ENCODE results near the gene ZNF534.

The ZNF534 gene

DNA sequence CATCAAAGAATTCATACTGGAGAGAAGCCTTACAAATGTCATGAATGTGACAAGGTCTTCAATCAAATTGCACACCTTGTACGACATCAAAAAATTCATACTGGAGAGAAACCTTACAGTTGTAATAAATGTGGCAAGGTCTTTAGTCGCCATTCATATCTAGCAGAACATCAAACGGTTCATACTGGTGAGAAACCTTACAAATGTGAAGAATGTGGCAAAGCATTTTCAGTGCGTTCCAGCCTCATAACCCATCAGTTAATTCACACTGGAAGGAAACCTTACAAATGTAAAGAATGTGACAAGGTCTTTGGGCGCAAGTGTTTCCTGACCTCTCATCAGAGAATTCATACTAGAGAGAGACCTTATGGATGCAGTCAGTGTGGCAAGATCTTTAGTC, 13.2 kb upstream of the ZNF534 start:
- ATAC-seq (ENCODE audit: low read depth): no peak

DNA sequence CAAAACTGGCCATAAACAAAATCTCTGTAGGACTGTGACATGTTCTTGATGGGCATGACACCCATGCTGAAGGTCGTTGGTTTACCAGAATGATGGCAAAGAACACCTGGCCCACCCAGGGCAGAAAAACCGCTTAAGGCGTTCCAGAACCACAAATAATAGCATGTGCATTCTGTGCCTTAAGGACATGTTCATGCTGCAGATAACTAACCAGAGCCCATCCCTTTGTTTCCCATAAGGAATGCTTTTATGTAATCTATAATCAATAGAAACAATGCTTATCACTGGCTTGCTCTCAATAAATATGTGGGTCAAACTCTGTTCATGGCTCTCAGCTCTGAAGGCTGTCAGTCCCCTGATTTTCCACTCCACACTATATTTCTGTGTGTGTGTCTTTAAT, 13.2 kb downstream of the ZNF534 start:
- Histone ChIP-seq H3K27me3 (ENCODE audit: insufficient read depth, poor library complexity, severe bottlenecking) (no peaks in the 10 kb centered on the region), H3K27ac (ENCODE audit: poor library complexity, severe bottlenecking) (no peak overlapping the region), H3K4me3 (ENCODE audit: severe bottlenecking) (no peak overlapping the region), H3K36me3 (ENCODE audit: low read depth) (no peaks in the 10 kb centered on the region), H3K9me3 (ENCODE audit: severe bottlenecking) (peaks cover 7% of the 10 kb centered on the region), H3K4me1 (ENCODE audit: insufficient read depth, poor library complexity, severe bottlenecking) (no peaks in the 10 kb centered on the region)
- ATAC-seq (ENCODE audit: low read depth) (no peak), DNase-seq (ENCODE audit: low spot score) (no peak)
- TF ChIP-seq, protein P1, sequence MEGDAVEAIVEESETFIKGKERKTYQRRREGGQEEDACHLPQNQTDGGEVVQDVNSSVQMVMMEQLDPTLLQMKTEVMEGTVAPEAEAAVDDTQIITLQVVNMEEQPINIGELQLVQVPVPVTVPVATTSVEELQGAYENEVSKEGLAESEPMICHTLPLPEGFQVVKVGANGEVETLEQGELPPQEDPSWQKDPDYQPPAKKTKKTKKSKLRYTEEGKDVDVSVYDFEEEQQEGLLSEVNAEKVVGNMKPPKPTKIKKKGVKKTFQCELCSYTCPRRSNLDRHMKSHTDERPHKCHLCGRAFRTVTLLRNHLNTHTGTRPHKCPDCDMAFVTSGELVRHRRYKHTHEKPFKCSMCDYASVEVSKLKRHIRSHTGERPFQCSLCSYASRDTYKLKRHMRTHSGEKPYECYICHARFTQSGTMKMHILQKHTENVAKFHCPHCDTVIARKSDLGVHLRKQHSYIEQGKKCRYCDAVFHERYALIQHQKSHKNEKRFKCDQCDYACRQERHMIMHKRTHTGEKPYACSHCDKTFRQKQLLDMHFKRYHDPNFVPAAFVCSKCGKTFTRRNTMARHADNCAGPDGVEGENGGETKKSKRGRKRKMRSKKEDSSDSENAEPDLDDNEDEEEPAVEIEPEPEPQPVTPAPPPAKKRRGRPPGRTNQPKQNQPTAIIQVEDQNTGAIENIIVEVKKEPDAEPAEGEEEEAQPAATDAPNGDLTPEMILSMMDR (IDR thresholded peaks at IDR 0.05; ENCODE audit: poor library complexity, severe bottlenecking): no peak

More for the DNA sequence above, 13.2 kb upstream of the ZNF534 start:
- TF ChIP-seq, protein P1 (IDR thresholded peaks at IDR 0.05; ENCODE audit: poor library complexity, severe bottlenecking): no peak
- Histone ChIP-seq H3K27ac (ENCODE audit: poor library complexity, severe bottlenecking) (no peak overlapping the region), H3K9me3 (ENCODE audit: severe bottlenecking) (peaks cover 25% of the 10 kb centered on the region), H3K27me3 (ENCODE audit: insufficient read depth, poor library complexity, severe bottlenecking) (no peaks in the 10 kb centered on the region), H3K4me3 (ENCODE audit: severe bottlenecking) (no peak overlapping the region), H3K36me3 (ENCODE audit: low read depth) (no peaks in the 10 kb centered on the region), H3K4me1 (ENCODE audit: insufficient read depth, poor library complexity, severe bottlenecking) (no peaks in the 10 kb centered on the region)
- DNase-seq (ENCODE audit: low spot score): no peak

DNA sequence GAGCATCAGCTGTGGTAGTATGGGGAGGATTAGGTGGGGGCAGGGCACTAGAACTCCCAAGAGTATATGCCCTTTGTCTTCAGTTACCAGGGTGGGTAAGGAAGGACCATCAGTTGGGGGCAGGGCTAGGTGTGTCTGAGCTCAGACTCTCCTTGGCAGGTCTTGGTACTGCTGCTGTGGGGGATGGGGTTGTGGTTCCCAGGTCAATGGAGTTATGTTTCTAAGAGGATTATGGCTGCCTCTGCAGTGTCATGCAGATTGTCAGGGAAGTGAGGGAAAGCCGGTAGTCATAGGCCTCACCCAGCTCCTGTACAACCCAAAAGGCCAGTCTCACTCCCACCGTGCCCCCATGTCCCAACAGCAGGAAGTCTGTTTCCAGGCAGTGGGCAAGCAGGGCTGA, 15.6 kb downstream of the ZNF534 start:
- no peak overlapping the region for H3K4me3 ChIP-seq (ENCODE audit: severe bottlenecking)
- H3K4me1 ChIP-seq (ENCODE audit: insufficient read depth, poor library complexity, severe bottlenecking): no peaks in the 10 kb centered on the region
- peaks cover 7% of the 10 kb centered on the region for H3K9me3 ChIP-seq (ENCODE audit: severe bottlenecking)
- no peaks in the 10 kb centered on the region for H3K27me3 ChIP-seq (ENCODE audit: insufficient read depth, poor library complexity, severe bottlenecking)
- TF ChIP-seq, protein P1 (IDR thresholded peaks at IDR 0.05; ENCODE audit: poor library complexity, severe bottlenecking): no peak
- no peak for ATAC-seq (ENCODE audit: low read depth)
- H3K27ac ChIP-seq (ENCODE audit: poor library complexity, severe bottlenecking): no peak overlapping the region
- H3K36me3 ChIP-seq (ENCODE audit: low read depth): no peaks in the 10 kb centered on the region
- DNase-seq (ENCODE audit: low spot score): no peak

DNA sequence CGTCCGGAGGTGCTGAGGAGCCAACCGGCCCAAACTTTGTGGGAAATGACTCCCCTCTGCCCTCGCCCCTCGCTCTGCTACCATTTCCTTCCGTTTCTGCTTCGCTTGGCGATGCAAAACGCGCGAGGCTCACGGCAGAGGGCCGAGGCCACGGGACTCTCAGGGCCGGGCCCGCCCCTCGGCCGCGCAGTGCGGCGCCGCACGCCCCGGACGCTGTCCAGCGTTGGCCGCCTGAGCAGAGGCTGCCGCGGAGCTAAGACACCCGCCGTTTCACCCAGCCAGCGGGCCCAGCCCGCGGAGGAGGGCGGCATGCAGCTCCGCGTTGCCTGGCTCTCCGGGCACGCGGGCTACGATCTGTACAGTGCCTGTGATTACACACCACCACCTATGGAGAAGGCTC, 22.3 kb downstream of the ZNF534 start:
- H3K4me1 ChIP-seq (ENCODE audit: insufficient read depth, poor library complexity, severe bottlenecking): no peaks in the 10 kb centered on the region
- H3K27me3 ChIP-seq (ENCODE audit: insufficient read depth, poor library complexity, severe bottlenecking): no peaks in the 10 kb centered on the region
- no peaks in the 10 kb centered on the region for H3K36me3 ChIP-seq (ENCODE audit: low read depth)
- ATAC-seq (ENCODE audit: low read depth): no peak
- no peak overlapping the region for H3K4me3 ChIP-seq (ENCODE audit: severe bottlenecking)
- no peak for DNase-seq (ENCODE audit: low spot score)
- TF ChIP-seq, protein P1 (IDR thresholded peaks at IDR 0.05; ENCODE audit: poor library complexity, severe bottlenecking): no peak
- peaks cover 5% of the 10 kb centered on the region for H3K9me3 ChIP-seq (ENCODE audit: severe bottlenecking)
- no peak overlapping the region for H3K27ac ChIP-seq (ENCODE audit: poor library complexity, severe bottlenecking)

DNA sequence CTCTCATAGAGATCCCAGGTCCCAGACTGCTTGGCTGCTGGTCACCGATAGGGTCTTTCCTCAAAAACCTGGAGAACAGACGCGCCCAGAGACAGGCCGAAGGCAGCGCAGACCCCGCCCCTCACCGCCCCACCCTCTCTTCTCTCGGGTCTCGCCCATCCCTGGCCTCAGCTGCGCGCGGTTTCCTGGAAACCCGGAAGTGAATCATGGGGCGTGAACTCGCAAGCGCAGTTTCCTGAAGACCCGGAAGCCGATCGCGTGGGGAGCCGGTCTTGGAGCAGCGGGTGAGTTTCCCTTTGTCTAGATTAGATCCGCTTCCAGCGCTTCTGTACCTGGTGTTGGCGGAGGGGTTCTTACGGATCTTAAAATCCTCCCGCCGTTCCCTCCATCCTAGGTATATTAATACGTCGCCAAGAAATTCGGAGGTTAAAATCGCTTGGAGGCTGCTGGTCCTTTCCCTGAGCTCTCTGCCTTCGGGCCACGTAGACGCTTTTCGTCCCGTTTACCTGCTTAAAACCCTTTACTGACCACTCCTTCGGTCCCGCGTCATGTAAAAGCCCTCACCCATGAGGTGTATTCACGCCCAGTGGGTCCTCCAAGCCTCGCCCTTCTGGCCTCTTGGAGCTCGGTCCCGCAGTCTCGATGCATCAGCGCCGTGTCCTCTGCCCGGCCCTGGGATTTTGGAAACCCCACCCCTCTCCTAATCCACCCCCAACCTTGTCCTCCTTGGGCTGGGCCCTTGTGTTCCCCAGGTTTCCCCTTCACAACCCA, 24.6 kb downstream of the ZNF534 start, which contains the start of gene ZNF578:
Gene ZNF578 (plus strand): TSS at position 230 of the 771 bp plus-strand sequence. CDS start 48,293 bp downstream, outside the sequence.
- Histone ChIP-seq H3K4me3 (ENCODE audit: severe bottlenecking) (peak within 1 kb of the TSS; percentile 32), H3K36me3 (ENCODE audit: low read depth) (no peaks in the 10 kb centered on the region), H3K4me1 (ENCODE audit: insufficient read depth, poor library complexity, severe bottlenecking) (no peaks in the 10 kb centered on the region), H3K27me3 (ENCODE audit: insufficient read depth, poor library complexity, severe bottlenecking) (no peaks in the 10 kb centered on the region), H3K9me3 (ENCODE audit: severe bottlenecking) (peaks cover 10% of the 10 kb centered on the region), H3K27ac (ENCODE audit: poor library complexity, severe bottlenecking) (no peak within 1 kb of the TSS)
- DNase-seq (ENCODE audit: low spot score): peak; percentile 62
- TF ChIP-seq, protein P1 (IDR thresholded peaks at IDR 0.05; ENCODE audit: poor library complexity, severe bottlenecking): no peak
- peak; percentile 65 for ATAC-seq (ENCODE audit: low read depth)
